Peyer's patch (tissue), 4 donors: Measurements from ENCODE around the gene KRTAP9-7. TPM values are rescaled to one million over a fixed set of nuclear protein-coding genes. Genes with fewer than 3 reads are reported as not detected.

Source experiments
- DNase-seq, 3 donors: peaks; one replicate each; pipeline ENCODE4 v3.0.0-alpha.2; 2017 to 2019
- H3K27ac ChIP-seq, 4 donors: fragments of 200-600 bp; sonication (generic); one replicate each; pipeline ENCODE4 v1.5.1; 2016 to 2019
- H3K27me3 ChIP-seq, 2 donors: fragments of 200-600 bp; sonication (generic); one replicate each; pipeline ENCODE4 v1.5.1; 2019
- H3K36me3 ChIP-seq, 3 donors: fragments of 200-600 bp; sonication (generic); one replicate each; pipeline ENCODE4 v1.5.1; 2016 to 2019
- H3K4me1 ChIP-seq, 4 donors: fragments of 200-600 bp; sonication (generic); one replicate each; pipeline ENCODE4 v1.5.1; 2016 to 2019
- H3K4me3 ChIP-seq, 4 donors: fragments of 200-600 bp; sonication (generic); 1 replicate in 3 of 4; 2 replicates in 1 of 4; pipeline ENCODE4 v1.5.1; 2016 to 2019; ENCODE audit warnings: mild to moderate bottlenecking in 1 of 4
- H3K9me3 ChIP-seq, 4 donors: fragments of 200-600 bp; sonication (generic); one replicate each; pipeline ENCODE4 v1.5.1; 2016 to 2019; ENCODE audit warnings: mild to moderate bottlenecking in 1 of 4
- CTCF ChIP-seq, 6 experiments: fragments of 450-650 bp in 4 of 6; fragments of 200-600 bp in 2 of 6; sonication (generic) in 1 of 6; IDR thresholded peaks; one replicate each; pipeline ENCODE4 v1.5.1; 2017 to 2019; ENCODE audit warnings: antibody characterized with exemption in 6 of 6, mild to moderate bottlenecking in 3 of 6, moderate library complexity in 1 of 6
- POLR2A ChIP-seq, 2 donors: fragments of 450-650 bp; IDR thresholded peaks; one replicate each; pipeline ENCODE4 v1.5.1; 2017; ENCODE audit warnings: antibody characterized with exemption in 2 of 2, mild to moderate bottlenecking in 2 of 2, moderate library complexity in 2 of 2
- total RNA-seq, 4 donors: library from RNA; depleted of rRNA; stranded (reverse); fragments of >200 nt; gene quantifications; one replicate each; pipeline ENCODE4 v1.1.0, GENCODE V29; 2016

Gene KRTAP9-7
- total RNA-seq, 4 donors from 2014 or later = not detected

GRCh38 chr17:41301204-41301790 lies 25.8 kb downstream of the KRTAP9-7 start:
- Histone ChIP-seq H3K27ac (no peak overlapping the region), H3K27me3 (no peaks in the 10 kb centered on the region), H3K36me3 (no peaks in the 10 kb centered on the region), H3K4me3 (no peak overlapping the region), H3K9me3 (no peaks in the 10 kb centered on the region), H3K4me1 (no peaks in the 10 kb centered on the region)
- TF ChIP-seq CTCF (IDR thresholded peaks at IDR 0.05) (no peak), POLR2A (IDR thresholded peaks at IDR 0.05) (no peak)
- DNase-seq = no peak

GRCh38 chr17:41301916-41302901 lies 26.7 kb downstream of the KRTAP9-7 start, which contains the start of gene KRTAP29-1:
TSS of gene KRTAP29-1 (minus strand) at chr17:41302851. CDS start at chr17:41302851, 0 bp downstream.
- H3K4me3 ChIP-seq = no peak within 1 kb of the TSS
- H3K4me1 ChIP-seq = no peaks in the 10 kb centered on the region
- H3K36me3 ChIP-seq = no peaks in the 10 kb centered on the region
- H3K9me3 ChIP-seq = no peaks in the 10 kb centered on the region
- H3K27me3 ChIP-seq = no peaks in the 10 kb centered on the region
- no peak for DNase-seq
- TF ChIP-seq CTCF (IDR thresholded peaks at IDR 0.05) = no peak
- TF ChIP-seq POLR2A (IDR thresholded peaks at IDR 0.05) = no peak
- H3K27ac ChIP-seq = no peak within 1 kb of the TSS

GRCh38 chr17:41302981-41303380 lies 27.5 kb downstream of the KRTAP9-7 start:
- TF ChIP-seq POLR2A (IDR thresholded peaks at IDR 0.05) = no peak
- no peak for TF ChIP-seq CTCF (IDR thresholded peaks at IDR 0.05)
- H3K36me3 ChIP-seq = no peaks in the 10 kb centered on the region
- no peaks in the 10 kb centered on the region for H3K27me3 ChIP-seq
- H3K4me3 ChIP-seq = no peak overlapping the region
- DNase-seq = no peak
- no peaks in the 10 kb centered on the region for H3K9me3 ChIP-seq
- no peak overlapping the region for H3K27ac ChIP-seq
- peaks cover 0 to 3% (median 0%) of the 10 kb centered on the region in 4 donors for H3K4me1 ChIP-seq

- Histone ChIP-seq H3K9me3 (no peaks in the 10 kb centered on the region), H3K4me3 (no peak overlapping the region), H3K27me3 (no peaks in the 10 kb centered on the region), H3K27ac (no peak overlapping the region), H3K36me3 (no peaks in the 10 kb centered on the region), H3K4me1 (peaks cover 0 to 14% (median 0%) of the 10 kb centered on the region in 4 donors)
- TF ChIP-seq CTCF (IDR thresholded peaks at IDR 0.05) = no peak
- TF ChIP-seq POLR2A (IDR thresholded peaks at IDR 0.05) = no peak
- no peak for DNase-seq
Measured at GRCh38 chr17:41304091-41304490, 28.6 kb downstream of the KRTAP9-7 start.

- Histone ChIP-seq H3K9me3 (no peaks in the 10 kb centered on the region), H3K36me3 (no peaks in the 10 kb centered on the region), H3K27ac (peak overlapping the region in 2 of 4 donors; percentile 46 to 77), H3K4me3 (no peak overlapping the region), H3K27me3 (no peaks in the 10 kb centered on the region), H3K4me1 (peaks cover 0 to 23% (median 0%) of the 10 kb centered on the region in 4 donors)
- no peak for DNase-seq
- TF ChIP-seq POLR2A (IDR thresholded peaks at IDR 0.05) (no peak), CTCF (IDR thresholded peaks at IDR 0.05) (no peak)
Measured at GRCh38 chr17:41307647-41308046, 32.1 kb downstream of the KRTAP9-7 start.
